HG03558 (cell line): ENCODE data around the gene MKLN1.
"Not testable (repeated sequence)": the region's sequence is repeated elsewhere in the genome, so short reads cannot be mapped to it uniquely, and the experiment has no call there.

Source experiments
- ATAC-seq: cut with Tn5 transposase; IDR thresholded peaks from one replicate; pipeline ENCODE4 v1.9.1; 2021; ENCODE audit warnings: moderate number of reproducible peaks; ENCODE audit not compliant: unreplicated experiment; ENCODE audit errors: extremely low read depth

The MKLN1 gene

DNA sequence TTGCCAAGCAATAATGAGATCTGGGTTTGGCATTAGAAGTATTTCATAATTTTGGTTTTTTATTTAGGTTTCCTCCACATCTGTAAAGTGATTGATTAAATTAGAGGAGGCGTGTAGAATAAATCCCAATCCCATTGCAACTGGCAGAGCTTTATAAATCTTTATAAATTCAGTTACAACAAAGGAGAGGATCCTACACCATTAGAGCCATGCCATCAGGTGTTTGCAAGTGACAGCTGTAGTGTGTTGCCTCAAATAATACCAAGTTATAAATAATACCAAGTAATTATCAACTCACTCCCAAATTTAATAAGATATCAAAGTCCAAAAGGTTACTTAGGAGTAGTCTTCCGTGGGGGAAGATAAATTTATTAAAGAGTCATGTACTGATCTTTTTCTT, 166.5 kb downstream of the MKLN1 start:
- ATAC-seq, result no peak

DNA sequence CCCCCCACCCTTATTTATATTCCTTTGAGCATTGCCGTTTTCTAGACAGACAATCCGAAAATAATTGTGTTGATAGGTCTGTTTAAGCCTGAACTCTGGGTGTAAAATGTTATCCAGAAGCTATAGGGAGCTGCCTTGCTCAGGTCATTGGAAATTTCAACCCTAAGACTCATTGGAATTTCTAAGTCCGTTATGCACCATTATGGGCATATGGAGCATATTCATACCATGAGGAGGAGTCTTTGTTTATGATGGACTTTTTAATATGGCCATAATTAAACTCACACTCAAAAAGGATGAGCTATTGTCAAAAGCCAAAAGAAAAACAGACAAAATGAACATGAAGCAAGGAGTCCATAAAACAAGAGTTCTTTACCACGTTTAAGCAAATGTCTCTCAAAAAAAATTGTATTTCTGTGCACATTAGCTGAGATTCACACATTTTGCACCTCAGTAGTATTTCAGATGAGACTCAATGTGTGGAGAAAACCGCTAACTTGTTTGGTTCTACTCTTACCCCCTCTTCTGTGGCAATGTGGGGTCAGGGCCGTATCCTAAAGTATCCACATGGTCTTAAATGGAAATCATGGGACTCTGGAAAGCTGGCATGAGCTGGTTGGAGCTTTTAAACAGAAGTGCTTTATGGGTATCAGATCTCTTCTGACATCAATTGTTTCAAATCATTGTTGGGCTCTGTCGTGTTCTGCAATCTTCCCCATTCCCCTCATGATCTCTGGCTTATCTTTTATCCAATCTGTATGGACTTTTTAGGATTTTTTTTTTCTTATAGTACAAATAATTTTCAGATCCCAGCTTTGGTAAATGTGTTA, 168.2 kb downstream of the MKLN1 start:
- ATAC-seq, result no peak

DNA sequence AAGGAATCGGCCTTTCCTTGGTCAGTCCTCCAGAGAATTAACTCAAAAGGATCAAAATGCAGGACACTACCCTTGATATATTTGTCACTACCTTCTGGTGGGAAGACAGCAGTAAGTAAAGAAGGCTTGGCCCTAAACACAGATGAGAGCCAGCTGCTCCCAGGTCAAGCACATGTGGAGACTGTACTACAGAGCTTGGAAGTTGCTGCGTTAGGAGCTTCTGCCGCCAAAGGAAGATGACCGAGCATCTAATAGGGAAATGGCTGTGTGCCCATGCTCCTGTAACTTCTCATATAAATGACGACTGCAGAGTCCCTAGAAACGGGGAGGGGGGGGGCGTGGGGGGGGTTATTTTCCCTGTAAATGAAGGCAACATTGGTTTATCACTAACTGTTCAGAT, 169.8 kb downstream of the MKLN1 start:
- ATAC-seq, result no peak

DNA sequence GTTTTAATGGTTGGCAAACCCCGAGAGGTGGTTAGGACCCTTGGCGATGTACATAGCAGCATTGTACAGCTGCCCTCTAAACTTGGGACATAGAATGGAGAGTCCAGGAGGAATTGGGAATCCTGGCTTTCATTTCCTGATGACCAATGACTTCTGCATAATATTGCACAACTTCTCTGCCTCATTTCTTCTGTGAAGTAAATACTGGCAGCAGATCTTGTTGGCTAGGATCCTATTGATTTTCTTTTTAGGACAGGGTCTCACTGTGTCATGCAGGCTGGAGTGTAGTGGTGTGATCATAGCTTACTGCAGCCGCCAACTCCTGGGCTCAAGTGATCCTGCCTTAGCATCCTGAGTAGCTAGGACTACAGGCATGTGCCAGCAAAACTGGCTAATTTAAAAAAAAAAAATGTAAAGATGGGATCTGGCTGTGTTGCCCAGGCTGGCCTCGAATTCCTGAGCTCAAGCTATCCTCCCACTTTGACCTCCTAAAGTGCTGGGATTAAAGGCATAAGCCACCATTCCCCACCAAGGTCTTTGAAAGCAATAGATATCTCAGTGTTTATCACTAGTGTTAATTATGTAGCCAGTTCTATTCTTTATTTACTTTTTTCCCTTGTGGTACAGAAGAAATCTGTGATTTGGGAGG, 170.7 kb downstream of the MKLN1 start:
- ATAC-seq, result no peak

DNA sequence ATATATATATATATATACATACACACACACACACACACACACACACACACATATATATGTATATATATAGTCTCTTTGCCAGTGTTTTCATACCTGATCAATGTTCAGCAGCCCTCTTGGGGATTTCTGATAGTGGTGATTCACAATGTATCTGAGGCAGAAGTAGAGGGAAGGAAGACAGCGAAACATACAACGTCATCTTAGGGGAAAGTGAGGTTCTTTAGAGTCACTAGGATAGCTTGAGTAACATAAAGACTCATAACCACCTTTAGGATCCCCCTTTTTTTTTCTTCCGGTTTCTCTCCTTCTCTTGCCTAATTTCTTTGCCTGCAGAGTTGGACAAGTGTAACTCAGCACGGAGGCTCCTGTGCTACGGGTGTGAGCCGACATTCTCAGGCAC, 172.1 kb downstream of the MKLN1 start:
- no peak for ATAC-seq

DNA sequence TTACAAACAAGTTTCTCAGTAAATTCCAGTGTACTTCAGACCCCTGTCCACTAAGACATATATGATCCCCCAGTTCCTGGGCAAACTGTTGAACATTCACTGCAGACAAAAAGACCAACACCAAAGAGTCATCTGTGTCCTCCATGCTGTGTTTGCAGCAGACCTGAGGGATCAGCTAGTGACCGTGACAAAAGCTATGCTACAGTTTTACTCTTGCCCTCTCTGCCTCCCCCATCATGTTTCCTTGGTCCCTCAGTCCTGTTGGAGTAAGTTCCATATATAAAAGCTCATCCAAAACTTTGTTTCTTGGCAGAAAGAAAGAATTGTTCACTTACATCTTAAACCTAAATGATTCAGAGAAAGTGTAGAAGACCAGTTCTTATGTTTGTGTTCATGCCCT, 172.7 kb downstream of the MKLN1 start:
- ATAC-seq, result no peak

DNA sequence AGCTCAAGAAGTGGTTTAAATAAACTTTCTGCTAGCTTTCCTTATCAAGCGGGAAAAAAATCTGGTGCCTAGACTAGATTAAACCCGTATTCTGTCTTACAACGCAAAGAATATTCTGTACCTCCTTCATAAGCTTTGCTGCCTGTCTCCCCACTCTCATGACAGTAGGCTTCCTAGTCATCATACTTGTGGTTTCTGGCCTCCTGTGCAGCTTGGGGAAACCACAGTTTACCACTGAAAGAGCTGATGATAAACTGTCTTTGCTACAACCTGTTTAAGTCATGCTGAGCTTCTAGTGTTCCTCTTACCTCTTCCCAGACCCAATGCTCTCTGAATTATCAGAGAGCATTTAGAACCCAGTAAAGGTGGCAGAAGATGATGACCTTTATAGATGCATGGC, 173.7 kb downstream of the MKLN1 start:
- no peak for ATAC-seq

DNA sequence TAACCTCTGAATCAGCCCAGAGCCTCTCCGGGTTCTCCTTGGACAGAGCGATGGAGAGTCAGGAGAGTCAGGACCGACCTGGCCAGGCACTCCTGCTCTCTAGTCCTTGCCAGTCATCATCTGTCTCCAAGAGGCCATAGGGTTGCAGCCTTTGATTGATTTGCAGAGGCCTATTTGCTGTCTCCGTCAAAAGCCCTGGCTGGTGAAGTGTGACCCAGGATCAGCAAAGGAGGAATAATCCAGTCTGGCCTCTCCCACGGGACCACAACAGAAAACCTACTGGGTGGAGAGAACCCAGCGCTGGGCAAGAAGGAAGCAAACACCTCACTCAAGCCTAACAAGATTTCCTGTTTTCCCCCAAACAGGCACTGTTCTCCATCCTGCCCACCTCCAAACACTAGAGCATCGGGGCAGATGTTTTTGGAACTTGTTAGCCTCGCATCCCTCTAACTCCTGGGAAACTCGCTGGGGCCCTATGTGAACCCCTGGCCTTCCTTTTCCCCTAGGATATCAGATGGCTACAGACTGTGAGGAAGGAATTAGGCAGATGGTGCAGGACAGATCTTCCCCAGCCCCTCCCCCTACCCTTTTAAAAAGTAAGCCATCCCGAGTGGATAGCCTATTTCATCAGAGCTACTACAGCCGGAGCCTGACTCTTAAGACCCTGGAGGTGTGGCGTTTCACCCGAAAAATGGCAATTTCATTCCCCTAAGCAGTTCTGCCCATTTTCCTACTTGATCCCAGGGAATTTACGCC, 174.4 kb downstream of the MKLN1 start:
- no peak for ATAC-seq

DNA sequence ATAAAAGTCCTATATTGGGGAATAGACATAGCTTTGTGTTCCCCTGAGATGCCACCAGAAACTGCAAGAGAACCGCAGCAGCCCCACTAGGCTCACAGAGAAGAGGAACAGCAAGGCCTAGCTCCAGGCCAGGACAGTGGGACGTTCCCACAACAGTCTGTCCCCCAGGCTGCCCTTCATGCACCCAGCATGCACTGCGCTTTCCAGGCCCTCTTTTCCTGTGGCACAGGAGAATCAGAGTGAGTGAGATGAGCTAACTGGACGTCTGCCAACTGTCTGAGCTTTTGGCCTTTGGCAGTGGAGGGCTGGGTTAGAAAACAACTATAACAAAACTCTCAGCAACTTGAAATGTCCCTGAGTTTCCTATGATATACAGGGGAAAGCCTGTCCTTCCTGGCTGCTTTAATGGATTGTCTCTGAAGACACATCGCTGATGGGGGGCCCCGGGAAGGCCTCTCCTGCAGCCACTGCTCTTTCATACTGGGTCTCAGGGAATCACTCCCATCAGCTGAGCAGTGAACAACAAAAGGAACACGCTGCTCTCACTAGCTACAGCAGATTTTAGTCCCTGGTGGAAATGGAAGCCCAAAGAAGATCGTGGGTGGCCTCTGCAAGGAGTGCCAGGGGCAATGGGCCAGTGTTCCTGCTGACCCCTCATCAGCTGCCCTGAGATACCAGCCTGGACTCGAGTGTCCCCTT, 175.3 kb downstream of the MKLN1 start:
- no peak for ATAC-seq

DNA sequence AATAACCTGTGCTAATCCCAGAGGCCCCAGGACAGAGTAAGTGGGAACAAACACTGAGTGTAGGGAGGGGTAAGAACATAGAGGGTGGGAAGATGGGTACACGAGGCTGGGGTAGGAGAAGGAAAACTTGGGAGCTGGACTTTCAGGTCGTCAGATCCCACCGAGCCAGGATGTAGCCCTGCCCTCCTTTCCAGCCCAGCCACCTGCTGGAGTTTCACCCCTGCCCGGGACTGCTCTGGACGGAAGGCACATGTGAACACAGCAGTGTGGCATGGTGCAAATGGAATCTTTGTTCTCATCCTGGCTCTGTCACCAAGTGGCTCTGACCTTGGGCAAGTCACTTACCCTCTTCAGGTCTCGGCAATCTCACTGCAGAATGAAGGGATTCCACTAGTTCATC, 176.0 kb downstream of the MKLN1 start:
- no peak for ATAC-seq

DNA sequence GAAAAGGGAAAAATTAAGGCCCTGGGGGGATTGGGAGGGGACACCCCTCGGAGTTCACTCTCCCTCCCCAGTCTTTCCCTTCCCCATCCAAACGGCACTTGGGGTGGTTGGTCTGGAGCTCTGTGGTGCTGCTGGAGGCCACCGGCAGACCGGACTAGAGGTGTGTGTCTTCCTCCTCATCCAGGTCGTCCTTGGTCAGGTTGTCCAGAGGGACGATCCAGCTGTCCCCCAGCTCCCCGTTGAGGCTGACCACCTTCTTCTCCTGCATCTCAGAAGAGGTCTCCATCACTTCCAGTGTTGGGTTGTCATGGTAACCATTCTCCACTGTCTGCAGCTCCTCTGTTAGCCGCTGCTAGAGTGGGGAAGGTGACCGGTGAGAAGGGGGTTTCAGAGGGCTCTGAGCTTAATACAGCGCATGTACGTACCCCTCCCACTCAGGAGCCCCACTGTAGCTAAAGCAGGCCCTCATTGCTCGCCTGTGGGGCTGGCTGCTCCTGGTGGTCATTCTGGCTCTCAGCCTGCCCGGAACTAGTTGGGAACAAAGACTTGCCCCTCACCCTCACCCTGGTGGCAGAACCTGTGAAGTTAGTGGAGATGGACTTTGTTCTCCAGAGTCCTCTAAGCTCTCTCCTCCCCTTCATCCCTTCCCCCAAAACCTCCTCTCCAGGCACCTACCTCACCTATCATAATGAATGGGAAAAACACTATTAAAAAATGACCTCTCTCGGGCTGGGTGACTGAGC, 176.7 kb downstream of the MKLN1 start:
- ATAC-seq, result no peak

DNA sequence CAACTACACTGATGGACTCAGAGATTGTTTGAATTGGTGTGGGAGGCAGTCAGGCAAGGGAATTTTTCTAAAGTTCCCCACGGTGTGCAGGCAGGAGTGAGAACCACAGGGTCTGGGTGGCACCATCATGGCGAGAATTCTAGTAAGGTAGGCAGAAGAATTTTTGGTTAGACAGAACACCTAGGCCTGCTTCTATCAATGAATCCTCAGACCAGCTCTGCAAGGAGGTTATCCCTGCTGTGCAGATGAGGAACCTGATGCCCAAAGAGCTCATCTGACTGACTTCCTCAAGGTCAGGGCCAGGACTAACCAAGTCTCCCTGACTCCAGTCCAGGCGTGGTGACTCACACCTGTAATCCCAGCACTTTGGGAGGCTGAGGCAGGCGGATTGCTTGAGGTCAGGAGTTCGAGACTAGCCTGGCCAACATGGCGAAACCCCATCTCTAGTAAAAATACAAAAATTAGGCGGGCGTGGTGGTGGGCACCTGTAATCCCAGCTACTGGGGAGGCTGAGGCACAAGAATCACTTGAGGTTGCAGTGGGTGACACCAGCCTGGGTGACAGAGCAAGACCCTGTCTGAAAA, 177.5 kb downstream of the MKLN1 start:
- not testable (repeated sequence) for ATAC-seq

DNA sequence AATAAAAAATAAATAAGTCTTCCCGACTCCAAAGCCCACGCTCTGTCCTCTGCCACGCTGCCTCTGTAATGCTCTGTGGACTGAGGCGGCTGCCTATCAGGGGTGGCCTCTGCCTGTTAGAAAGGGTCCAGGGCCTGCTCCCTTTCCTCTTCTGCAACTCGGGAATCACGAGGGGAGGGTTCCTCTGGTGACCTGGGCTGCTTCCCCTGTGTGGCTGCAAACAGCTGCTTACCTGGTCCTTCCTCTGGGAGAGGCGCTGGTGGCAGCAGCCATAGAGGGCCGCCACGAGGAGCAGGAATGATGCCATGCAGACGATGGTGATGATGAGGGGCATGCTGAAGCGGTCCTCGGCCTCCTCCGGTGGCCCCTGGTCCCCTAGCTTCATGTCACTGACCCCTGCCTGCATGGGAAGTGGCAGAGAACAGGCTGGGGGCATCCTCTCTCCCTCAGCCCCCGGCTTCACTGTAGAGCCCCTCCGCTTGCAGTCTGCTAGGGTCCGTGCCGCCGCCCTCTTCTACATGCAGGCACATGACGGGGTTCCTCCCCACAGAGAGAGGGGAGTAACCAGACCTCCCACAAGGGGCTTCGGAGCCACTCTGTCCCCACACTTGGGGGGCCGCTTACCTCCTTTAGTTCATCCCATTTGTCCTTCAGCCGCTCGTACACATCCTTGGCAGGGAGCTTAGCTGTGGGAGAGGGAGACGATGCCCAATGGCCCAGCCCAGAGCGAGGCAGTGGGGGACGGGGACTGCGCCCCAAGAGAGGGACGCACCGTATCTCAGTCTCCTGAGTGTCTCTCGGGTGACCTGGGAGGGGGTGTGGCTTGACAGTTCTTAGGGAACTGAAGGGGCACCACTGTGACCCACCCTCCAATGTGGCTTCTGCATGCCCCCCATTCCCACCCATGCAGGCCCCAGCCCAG, 178.2 kb downstream of the MKLN1 start:
- ATAC-seq, result no peak

DNA sequence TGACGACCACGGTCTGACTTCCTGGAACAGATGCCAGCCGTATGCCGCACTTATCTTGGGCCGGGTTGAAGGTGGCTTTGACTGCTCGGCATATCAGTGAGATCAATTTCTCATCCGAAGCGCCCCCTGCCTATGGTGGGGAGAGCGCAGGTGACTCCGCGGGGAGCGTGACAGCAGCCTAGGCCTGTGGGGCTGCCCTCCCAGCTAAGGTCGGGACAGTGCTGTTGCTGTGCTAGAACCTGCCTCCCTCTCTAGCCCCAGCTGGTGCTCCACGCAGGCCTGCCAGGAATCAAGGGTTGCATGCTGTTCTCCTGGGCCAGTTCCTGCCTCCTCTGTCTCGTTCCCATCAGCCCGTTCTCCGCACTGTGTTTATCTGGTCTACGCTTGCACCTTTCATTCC, 178.9 kb downstream of the MKLN1 start:
- no peak for ATAC-seq

DNA sequence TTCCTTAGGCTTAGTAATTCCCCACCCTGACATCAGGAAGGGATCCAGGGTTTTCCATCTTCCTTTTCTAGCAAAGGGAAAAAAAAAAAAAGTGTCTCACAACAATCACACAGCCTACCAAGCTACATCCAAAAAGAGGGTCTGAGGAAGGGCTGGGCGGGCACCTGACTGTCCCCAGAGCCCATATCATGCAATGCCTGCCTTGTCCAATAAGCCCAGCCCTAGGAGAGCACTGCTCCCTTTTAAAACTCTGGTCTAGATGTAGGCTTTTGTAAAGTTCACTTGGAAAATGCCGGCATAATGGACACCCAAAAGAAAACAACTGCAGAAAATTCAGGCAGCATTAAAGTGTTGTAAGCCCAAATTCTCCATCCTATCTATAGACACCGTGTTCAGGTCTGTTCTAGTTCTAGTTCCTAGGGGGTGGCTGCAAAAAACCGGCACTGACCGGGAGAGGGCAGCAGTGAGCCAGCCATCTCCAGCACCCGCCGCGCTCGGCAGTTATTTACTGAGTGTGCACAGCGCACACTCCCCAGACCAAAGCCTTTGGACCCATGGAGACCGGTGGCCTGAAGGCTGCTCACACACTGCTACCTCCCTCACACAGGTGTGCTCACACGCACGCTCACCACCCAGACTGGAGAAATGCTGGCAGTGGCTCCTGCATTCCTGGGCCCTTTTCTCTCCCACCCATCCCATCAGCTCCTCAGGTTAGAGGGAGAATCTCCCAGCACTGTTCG, 180.1 kb downstream of the MKLN1 start:
- ATAC-seq, result no peak

DNA sequence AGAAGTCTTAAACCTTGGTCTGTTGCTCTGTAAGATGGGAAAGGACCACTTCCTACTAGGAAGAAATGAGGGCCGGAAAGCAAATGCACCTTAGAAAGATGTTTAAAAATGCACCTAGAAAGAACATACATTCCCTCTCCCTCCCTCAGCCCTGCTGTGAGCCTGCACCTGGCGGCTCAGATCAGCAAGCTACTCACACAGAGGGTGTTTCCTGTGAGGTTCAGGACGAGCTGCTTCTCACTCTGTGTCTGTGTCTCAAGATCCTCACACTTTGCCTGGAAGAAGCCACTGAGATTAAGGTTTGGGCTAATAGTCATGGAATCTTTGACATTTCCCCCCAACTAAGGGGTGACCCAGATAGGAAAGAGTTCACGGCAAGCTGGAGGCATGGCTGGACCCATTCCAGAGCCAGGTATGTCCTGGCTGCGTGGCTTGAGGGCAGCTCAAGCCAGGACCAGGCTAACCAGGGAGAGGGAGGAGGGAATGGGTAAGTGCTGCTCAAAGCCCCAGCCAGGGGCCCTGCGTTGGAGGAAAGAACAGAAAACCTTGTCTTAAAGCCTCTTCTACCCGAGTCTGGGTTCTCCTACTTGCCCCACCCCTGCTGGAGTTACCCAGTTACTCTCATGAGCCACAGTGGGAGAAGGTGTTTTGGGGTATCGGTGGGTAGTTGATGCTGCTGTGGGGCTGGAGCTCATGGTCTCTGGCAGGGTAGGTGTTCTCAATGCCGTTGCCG, 181.2 kb downstream of the MKLN1 start:
- no peak for ATAC-seq

DNA sequence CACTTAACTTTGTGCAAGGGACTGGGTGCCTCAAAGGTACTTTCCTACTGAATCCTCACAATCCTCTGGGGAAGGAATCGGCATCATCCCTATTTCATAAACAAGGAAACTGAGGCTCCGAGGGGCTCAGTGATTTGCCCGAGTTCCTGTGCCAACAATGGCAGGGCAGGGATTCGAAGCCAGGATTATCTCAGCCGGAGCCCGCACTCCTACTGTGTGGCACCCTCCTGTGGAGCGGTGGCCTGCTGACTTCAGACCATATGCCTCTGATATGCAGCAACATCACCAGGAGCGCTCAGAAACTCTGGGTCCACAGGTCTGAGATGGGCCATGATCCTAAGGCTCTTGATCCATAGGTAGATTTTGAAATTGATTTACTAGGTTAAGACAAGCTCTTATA, 182.1 kb downstream of the MKLN1 start:
- no peak for ATAC-seq
